ENCODE measurements around the gene HAUS7.
A peak's percentile ranks its signal among the peaks of the same experiment; 100 is the strongest.

The HAUS7 gene

GRCh38 chrX:153470411-153471363 lies at the start of gene HAUS7:
TSS of gene HAUS7 (minus strand) at chrX:153470576. CDS start at chrX:153470557, 19 bp downstream.
- peak; percentile 99 for DNase-seq

GRCh38 chrX:153519569-153520286 lies 49.4 kb upstream of the HAUS7 start:
- peak; percentile 90 for DNase-seq

DNA sequence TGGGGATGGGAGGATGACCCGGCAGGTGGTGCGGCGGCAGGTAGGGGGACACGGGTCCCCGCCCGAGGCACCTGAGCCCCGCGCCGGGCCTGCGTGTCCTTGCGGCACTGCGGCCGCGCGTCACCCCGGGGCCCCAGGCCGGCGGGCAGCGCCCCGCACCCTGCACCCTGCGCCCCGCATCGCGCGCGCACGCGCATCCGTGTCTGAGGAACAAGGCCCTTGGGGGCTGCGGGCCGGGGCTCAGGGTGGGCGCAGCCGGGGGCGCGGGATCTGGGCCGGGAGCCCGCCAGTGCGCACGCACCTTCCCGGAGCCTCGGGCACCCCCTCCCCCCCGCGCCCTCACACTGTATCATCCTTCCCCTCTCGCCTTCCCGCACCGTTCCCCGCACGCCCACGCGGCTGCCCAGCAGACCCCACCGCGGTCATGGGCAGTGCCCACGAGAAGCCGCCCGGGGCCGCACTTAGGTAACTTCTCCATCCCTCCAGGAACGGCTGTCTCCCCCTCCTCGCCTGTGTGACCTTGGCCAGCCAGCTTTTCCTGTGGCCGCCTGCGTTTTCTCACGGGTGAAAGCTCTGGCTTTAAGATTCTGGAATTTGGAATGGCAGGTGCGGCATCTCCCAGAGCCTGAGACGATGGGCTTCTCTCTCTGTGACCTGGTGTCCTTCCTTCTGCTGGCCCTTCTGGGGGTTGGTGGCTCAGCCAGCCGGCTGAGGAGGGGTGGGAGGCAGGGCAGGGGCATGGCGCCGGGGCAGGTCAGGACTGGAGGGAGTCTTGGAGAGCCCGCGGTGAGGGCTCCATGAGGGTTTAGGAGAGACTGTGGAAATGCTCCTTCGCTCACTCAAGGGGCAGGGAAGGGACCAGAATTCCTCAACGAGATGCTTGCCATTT lies 47.8 kb upstream of the HAUS7 start:
- DNase-seq: no peak

DNA sequence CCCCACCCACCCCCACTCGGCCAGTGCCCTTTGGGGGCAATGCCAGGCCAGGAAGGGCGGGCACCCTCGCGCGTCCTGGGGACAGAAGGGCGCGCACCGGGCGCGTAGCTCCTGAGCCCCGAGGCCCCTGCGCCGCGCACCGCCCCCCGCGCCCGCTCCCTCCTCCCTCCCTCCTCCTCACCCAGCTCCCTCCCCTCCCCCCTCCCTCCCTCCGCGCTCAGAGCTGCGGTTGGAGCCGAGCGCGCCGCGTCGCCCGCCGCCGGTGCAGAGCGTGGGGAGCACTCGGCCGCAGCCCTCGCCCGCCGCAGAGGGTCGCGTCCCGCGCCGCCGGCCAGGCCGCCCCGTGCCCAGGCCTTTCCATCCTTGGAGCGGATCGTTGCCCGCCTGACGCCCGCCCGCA lies 47.0 kb upstream of the HAUS7 start, which contains the start of gene ATP2B3:
TSS of gene ATP2B3 (plus strand) at position 220 of the 400 bp plus-strand sequence. CDS start 18,606 bp downstream, outside the sequence.
- no peak for DNase-seq

DNA sequence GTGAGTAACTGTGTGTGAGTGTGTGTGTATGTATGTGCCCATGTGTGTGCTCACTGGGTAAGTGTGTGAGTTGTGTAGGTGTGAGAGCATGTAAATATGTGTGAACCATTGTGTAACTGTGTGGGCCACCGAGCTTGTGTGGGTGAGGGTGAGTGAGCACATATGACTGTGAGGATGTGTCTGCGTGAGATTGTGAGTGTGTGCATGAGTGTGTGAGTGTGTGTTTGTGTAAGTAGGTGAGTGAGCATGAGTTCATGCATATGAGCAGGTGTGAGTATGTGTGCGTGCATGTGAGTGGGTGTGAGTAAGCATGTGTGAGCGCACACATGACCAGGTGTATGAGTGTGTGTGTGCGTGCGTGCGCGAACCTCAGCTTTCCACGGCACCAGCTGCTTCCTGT lies 45.7 kb upstream of the HAUS7 start:
- DNase-seq: no peak

DNA sequence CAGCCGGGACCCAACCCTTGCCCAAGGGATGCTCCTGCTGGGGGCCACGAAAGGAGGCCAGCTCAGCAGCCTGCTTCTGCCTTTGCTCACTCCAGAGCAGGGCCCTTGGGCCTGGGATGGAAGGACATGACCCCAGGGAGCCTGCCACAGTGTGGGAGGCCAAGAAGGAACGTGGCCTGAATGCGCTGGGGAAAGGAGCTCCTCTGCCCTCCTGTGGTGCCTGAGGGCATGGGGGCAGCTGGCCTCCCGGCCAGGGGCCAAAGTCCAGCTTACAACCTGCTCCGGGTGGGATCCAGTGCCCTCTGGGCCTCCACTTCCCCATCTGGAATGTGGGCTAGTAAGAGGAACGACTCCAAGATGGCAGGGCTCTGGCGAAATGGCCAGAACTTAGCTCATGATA lies 45.1 kb upstream of the HAUS7 start:
- no peak for DNase-seq

- no peak for DNase-seq
Observed at GRCh38 chrX:153514259-153514658, 43.9 kb upstream of the HAUS7 start.

DNA sequence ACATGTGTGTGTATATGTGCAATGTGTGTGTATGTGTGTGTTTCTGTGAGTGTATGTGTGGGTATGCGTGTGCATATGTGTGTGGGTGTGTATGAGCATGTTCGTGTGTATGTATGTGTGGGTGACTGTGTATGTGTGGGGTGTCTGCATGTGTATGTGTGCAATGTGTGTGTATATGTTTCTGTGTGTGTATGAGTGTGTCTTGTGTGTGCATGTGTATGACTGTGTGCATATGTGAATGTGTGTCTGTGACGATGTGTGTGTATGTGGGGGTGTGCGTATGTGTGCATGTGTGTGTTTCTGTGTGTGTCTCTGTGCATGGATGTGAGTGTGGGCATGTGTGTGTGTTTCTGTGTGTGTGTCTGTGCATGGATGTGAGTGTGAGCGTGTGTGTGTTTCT lies 42.9 kb upstream of the HAUS7 start:
- no peak for DNase-seq

GRCh38 chrX:153512501-153512893 lies 42.1 kb upstream of the HAUS7 start:
- DNase-seq: no peak

- no peak for DNase-seq
Observed at GRCh38 chrX:153511784-153512500, 41.6 kb upstream of the HAUS7 start.

GRCh38 chrX:153510383-153510782 lies 40.0 kb upstream of the HAUS7 start:
- no peak for DNase-seq

DNA sequence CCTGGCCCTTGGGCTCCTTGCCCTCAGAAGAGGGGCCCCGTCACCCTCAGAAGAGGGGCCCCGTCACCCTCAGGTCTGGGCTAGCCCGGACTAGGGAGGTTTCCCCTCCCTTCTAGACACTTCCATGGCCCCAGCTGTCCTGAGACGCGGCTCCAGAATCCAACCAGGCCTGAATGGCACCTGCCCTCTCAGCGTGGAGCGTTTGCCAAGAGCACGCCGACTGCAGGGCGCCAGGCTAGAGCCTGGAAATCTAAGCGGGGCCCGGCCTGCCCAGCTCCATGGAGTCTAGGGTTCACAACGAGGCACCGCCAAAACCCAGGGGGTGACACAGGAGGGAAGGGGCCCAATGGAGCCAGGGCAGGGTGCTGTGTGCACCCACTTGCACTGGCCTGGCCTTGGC lies 39.2 kb upstream of the HAUS7 start:
- no peak for DNase-seq

DNA sequence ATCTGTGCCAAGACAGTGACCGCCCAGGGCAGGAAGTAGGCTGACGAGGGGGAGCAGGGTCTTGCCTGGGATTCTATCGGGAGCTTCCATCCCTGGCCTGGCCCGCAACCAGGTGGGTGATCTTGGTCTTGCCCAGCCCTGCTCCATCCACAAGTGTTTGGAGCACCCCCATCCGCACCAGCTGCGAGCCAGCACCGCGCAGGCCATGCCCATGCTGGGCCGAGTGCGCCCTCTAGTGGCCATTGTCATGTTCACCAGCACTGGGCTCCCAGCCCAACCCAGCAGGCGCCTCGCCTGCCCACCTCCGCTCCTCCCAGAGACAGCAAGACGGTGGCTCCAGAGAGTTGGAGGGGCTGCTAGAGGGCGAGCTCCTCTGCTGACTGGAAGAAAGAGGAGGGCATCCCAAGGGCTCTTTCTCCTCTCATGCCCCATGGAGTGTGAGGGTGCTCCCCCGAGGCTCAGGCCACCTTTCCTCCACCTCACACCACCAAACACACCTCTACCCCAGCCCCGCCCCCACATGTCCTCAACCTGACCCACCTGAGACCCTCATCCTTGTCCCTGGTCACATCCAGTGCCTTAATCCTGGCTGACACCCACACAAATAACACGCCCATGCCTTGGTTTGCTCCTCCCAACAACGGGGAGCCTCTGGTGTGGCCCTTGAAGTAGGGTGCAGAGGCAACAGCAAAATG lies 37.3 kb upstream of the HAUS7 start:
- DNase-seq: peak; percentile 99

DNA sequence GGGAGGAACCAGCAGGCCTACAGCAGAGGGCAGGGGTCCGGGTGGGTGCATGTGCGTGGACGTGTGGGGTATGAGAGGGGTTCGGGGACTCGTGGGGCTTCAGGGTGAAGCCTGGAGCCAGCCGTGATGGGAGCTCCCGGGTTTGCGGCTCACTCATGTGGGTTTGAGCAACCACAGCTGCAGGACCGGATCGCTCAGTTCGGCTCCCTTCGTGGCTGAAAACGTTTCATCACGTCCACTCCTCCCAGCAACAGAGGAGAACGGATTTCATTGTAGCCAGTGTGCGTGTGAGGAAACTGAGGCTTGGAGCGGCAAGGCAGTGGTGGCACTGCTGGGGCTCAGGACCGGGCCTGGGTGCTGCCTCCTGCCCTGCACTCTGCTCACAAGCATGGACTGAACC lies 35.0 kb upstream of the HAUS7 start:
- no peak for DNase-seq

DNA sequence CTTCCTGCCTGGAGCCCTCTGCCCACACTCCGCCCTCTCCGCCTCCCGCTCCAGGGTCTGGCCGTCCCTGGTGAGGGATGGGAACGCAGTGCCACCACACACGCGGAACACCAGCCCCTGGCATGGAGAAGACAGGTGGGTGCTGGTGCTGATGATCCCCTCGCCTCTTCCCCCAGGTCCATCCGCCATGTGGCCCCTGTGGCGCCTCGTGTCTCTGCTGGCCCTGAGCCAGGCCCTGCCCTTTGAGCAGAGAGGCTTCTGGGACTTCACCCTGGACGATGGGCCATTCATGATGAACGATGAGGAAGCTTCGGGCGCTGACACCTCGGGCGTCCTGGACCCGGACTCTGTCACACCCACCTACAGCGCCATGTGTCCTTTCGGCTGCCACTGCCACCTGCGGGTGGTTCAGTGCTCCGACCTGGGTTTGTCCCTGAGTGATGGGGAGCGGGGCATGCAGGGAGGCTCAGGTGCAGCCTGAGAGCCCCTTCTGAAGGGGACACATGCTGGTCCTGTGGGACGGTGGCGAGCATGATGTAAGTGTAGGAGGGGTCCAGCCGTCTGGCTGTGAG lies 34.2 kb upstream of the HAUS7 start:
- no peak for DNase-seq

DNA sequence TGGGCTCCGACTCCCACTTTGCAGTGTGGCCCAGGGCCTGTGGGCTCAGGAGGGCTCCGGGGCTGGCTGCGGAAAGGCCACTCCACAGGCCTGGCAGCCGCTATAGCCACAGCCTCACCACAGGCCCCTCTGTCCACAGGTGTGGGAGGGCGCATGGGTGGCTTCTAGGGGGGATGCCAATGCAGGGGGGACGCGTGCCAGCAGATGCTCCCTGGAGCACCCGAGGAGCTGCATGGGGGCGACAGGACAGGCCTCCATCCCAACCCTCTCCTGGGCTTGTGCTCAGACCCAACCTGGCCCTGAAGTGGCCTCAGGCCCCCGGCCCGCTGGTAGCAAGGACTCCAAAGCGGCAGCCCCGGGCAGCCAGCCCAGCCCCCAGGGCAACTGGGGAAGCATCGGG lies 32.4 kb upstream of the HAUS7 start:
- no peak for DNase-seq

DNA sequence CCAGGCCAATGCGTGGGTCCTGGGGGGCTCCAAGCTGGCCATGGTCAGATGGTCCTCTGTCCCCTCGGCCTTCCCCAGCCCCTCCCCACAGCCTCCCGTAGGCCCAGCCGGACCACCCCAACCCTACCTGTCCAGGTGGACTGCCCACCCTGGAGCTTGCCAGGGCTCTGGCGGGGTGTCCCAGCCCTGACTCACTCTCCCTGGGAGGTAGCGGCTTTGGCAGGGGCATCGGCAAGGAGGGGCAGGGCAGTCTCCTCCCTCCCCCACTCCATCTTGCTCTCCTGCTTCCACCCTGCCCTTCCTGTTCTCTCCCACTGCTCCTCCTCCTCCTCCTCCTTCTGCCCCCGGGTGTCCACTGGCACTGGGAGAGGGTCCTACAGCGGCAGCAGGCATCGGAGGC lies 31.8 kb upstream of the HAUS7 start:
- DNase-seq: no peak

- DNase-seq: no peak
Observed at GRCh38 chrX:153501530-153501929, 31.2 kb upstream of the HAUS7 start.

- no peak for DNase-seq
Observed at GRCh38 chrX:153500676-153501280, 30.4 kb upstream of the HAUS7 start.

- no peak for DNase-seq
Observed at GRCh38 chrX:153499876-153500275, 29.5 kb upstream of the HAUS7 start.

DNA sequence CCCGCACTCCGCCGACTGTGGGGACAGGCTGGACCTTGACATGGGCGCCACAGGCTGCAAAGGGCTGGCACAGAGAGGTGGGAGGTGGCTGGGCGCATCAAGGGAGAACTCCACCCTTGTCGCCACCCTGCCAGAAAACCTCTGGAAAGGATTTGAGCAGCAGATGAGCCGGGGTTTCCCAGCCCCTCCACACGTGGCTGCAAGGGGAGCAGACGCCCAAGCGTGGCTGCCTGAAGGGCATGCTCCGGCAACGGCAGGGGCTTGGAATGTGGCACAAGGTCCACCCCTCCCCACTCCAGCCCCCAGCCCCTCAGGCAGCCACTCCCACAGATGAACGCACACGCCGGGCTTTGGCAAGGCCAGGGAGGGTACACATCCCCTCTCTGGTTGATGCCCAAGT lies 29.0 kb upstream of the HAUS7 start:
- no peak for DNase-seq

Measured in 8988T (cell line).